T-helper 2 cell treated with Interferon-gamma antibody and Interleukin-4, amounts not matched to agents 5 μg/mL and 100 μg/mL, for 36 hours (primary cell): ENCODE measurements around the gene FAM50B.

Source experiments
- DNase-seq: peaks from one replicate; pipeline ENCODE4 v3.0.0; 2021; ENCODE audit warnings: low spot score
- H3K27ac Mint-ChIP-seq: one replicate; pipeline ENCODE4 v1.8.0; 2021; ENCODE audit warnings: mild to moderate bottlenecking, mixed read lengths
- H3K27me3 Mint-ChIP-seq: one replicate; pipeline ENCODE4 v1.8.0; 2021; ENCODE audit warnings: low read depth, mixed read lengths
- H3K36me3 Mint-ChIP-seq: one replicate; pipeline ENCODE4 v1.8.0; 2021; ENCODE audit warnings: low read depth, mixed read lengths
- H3K4me1 Mint-ChIP-seq: one replicate; pipeline ENCODE4 v1.8.0; 2021; ENCODE audit warnings: low read depth, mixed read lengths
- H3K4me3 Mint-ChIP-seq: one replicate; pipeline ENCODE4 v1.8.0; 2022; ENCODE audit warnings: mild to moderate bottlenecking, moderate library complexity, mixed read lengths
- H3K9me3 Mint-ChIP-seq: one replicate; pipeline ENCODE4 v1.8.0; 2021; ENCODE audit warnings: mixed read lengths

FAM50B gene

GRCh38 chr6:3830806-3831205 is 18.4 kb upstream of the FAM50B start:
- Mint-ChIP-seq H3K27ac (no peak overlapping the region), H3K27me3 (peaks cover 5% of the 10 kb centered on the region), H3K9me3 (no peaks in the 10 kb centered on the region), H3K4me1 (no peaks in the 10 kb centered on the region), H3K4me3 (no peak overlapping the region), H3K36me3 (no peaks in the 10 kb centered on the region)
- no peak for DNase-seq

- Mint-ChIP-seq H3K4me3 (no peak overlapping the region), H3K4me1 (no peaks in the 10 kb centered on the region), H3K27me3 (peaks cover 5% of the 10 kb centered on the region), H3K9me3 (no peaks in the 10 kb centered on the region), H3K27ac (no peak overlapping the region), H3K36me3 (no peaks in the 10 kb centered on the region)
- no peak for DNase-seq
These were observed 17.2 kb upstream of the FAM50B start for GRCh38 chr6:3831761-3832530.

GRCh38 chr6:3835055-3835731 is 14.0 kb upstream of the FAM50B start:
- Mint-ChIP-seq H3K36me3 (no peaks in the 10 kb centered on the region), H3K27ac (no peak overlapping the region), H3K4me3 (no peak overlapping the region), H3K9me3 (no peaks in the 10 kb centered on the region), H3K27me3 (peaks cover 2% of the 10 kb centered on the region), H3K4me1 (no peaks in the 10 kb centered on the region)
- DNase-seq, result no peak

DNA sequence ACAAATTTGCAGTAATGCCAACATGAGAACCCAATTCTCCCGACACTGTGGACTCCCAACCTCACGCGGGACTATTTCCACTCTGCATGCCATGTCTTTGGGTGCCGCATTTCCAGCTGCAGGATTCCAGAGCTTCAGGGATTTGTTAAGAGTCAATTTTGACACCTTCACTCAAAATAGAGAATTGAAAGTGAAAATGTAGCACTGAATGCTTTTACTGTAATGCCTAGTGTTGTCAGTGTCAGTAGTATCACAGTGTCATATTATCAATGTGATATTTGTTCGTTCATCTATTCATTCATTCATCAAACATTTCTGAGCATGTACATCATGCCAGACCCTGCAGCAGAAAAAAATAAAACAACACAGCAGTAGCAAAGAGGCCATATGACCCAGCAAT is 13.4 kb upstream of the FAM50B start:
- Mint-ChIP-seq H3K36me3 (no peaks in the 10 kb centered on the region), H3K27me3 (peaks cover 2% of the 10 kb centered on the region), H3K9me3 (no peaks in the 10 kb centered on the region), H3K27ac (no peak overlapping the region), H3K4me1 (no peaks in the 10 kb centered on the region), H3K4me3 (no peak overlapping the region)
- no peak for DNase-seq

- Mint-ChIP-seq H3K36me3 (no peaks in the 10 kb centered on the region), H3K9me3 (no peaks in the 10 kb centered on the region), H3K27ac (no peak overlapping the region), H3K4me1 (no peaks in the 10 kb centered on the region), H3K27me3 (peaks cover 2% of the 10 kb centered on the region), H3K4me3 (no peak overlapping the region)
- no peak for DNase-seq
These were observed 12.6 kb upstream of the FAM50B start for GRCh38 chr6:3836566-3836965.

- no peaks in the 10 kb centered on the region for H3K4me1 Mint-ChIP-seq
- H3K27me3 Mint-ChIP-seq, result peaks cover 2% of the 10 kb centered on the region
- H3K27ac Mint-ChIP-seq, result no peak overlapping the region
- H3K36me3 Mint-ChIP-seq, result no peaks in the 10 kb centered on the region
- DNase-seq, result no peak
- no peak overlapping the region for H3K4me3 Mint-ChIP-seq
- H3K9me3 Mint-ChIP-seq, result no peaks in the 10 kb centered on the region
These were observed 11.4 kb upstream of the FAM50B start for GRCh38 chr6:3837781-3838180.

- no peak overlapping the region for H3K27ac Mint-ChIP-seq
These were observed 9.9 kb upstream of the FAM50B start for GRCh38 chr6:3838992-3839867.

GRCh38 chr6:3841066-3841454 is 8.1 kb upstream of the FAM50B start:
- Mint-ChIP-seq H3K36me3 (no peaks in the 10 kb centered on the region), H3K27me3 (peaks cover 2% of the 10 kb centered on the region), H3K9me3 (no peaks in the 10 kb centered on the region), H3K4me3 (no peak overlapping the region), H3K4me1 (no peaks in the 10 kb centered on the region), H3K27ac (no peak overlapping the region)
- no peak for DNase-seq

More at GRCh38 chr6:3838992-3839867, 9.9 kb upstream of the FAM50B start:
- Mint-ChIP-seq H3K9me3 (no peaks in the 10 kb centered on the region), H3K4me1 (no peaks in the 10 kb centered on the region), H3K27me3 (peaks cover 2% of the 10 kb centered on the region), H3K4me3 (no peak overlapping the region), H3K36me3 (no peaks in the 10 kb centered on the region)
- no peak for DNase-seq

GRCh38 chr6:3841711-3842565 is 7.2 kb upstream of the FAM50B start:
- H3K27me3 Mint-ChIP-seq, result peaks cover 2% of the 10 kb centered on the region
- no peaks in the 10 kb centered on the region for H3K36me3 Mint-ChIP-seq
- DNase-seq, result no peak
- no peaks in the 10 kb centered on the region for H3K9me3 Mint-ChIP-seq
- H3K27ac Mint-ChIP-seq, result no peak overlapping the region
- no peak overlapping the region for H3K4me3 Mint-ChIP-seq
- H3K4me1 Mint-ChIP-seq, result no peaks in the 10 kb centered on the region

GRCh38 chr6:3843379-3844096 is 5.6 kb upstream of the FAM50B start:
- Mint-ChIP-seq H3K4me1 (peaks cover 15% of the 10 kb centered on the region), H3K9me3 (no peaks in the 10 kb centered on the region)
- no peak for DNase-seq

DNA sequence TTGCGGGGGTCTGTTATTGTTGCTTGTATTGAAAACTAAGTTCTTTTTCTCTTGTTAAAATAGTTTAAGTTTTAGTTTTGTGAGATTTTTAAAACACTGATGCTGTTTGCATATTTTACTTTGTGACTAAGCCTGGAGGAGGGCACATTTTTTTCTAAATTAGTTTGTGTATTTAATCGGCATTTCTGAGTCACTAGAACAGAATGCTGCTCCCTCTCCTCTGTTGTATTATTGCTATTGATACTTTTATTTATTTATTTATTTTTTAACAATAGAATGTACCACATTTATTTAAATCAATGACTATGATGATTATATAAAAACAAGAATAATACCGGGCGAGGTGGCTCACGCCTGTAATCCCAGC is 5.1 kb upstream of the FAM50B start:
- DNase-seq, result no peak
- H3K36me3 Mint-ChIP-seq, result no peaks in the 10 kb centered on the region

More at GRCh38 chr6:3843379-3844096, 5.6 kb upstream of the FAM50B start:
- H3K4me3 Mint-ChIP-seq, result no peak overlapping the region
- H3K27ac Mint-ChIP-seq, result no peak overlapping the region
- H3K27me3 Mint-ChIP-seq, result peaks cover 2% of the 10 kb centered on the region
- no peaks in the 10 kb centered on the region for H3K36me3 Mint-ChIP-seq

GRCh38 chr6:3847521-3847920 is 1.7 kb upstream of the FAM50B start:
- Mint-ChIP-seq H3K4me1 (peaks cover 23% of the 10 kb centered on the region), H3K4me3 (peak overlapping the region; percentile 9), H3K27ac (peak overlapping the region; percentile 77), H3K36me3 (peaks cover 2% of the 10 kb centered on the region), H3K9me3 (no peaks in the 10 kb centered on the region), H3K27me3 (no peaks in the 10 kb centered on the region)
- DNase-seq, result no peak

More for the DNA sequence above, 5.1 kb upstream of the FAM50B start:
- peaks cover 18% of the 10 kb centered on the region for H3K4me1 Mint-ChIP-seq
- no peaks in the 10 kb centered on the region for H3K9me3 Mint-ChIP-seq
- H3K27me3 Mint-ChIP-seq, result no peaks in the 10 kb centered on the region
- no peak overlapping the region for H3K27ac Mint-ChIP-seq
- H3K4me3 Mint-ChIP-seq, result no peak overlapping the region

DNA sequence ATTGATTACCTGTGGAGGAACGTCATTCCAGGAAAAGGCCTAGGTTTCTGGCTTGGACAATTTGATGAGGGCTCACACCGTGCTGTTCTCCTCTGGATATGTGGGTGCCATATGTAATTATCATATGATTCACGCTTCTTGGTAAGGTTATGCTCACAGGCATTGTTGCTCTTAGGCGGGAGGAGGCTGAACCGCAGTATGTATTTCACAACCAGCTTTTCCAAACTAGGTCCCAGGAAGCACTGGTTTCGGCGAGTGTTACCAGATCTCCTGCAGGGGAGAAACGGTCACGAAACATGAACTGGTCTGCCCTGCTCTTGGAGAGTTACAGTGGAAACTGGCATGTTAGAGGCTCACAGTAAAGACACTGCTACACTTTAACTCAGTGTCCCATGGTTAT is 793 bp upstream of the FAM50B start:
- Mint-ChIP-seq H3K27ac (peak overlapping the region; percentile 55), H3K9me3 (no peaks in the 10 kb centered on the region), H3K4me3 (peak overlapping the region; percentile 42), H3K36me3 (peaks cover 2% of the 10 kb centered on the region), H3K4me1 (peaks cover 23% of the 10 kb centered on the region), H3K27me3 (no peaks in the 10 kb centered on the region)
- no peak for DNase-seq
